HG02763 (cell line): Measurements from ENCODE around the gene AXL.
"Not testable (repeated sequence)": the region's sequence is repeated elsewhere in the genome, so short reads cannot be mapped to it uniquely, and the experiment has no call there.

Experiments used
- ATAC-seq: cut with Tn5 transposase; IDR thresholded peaks from one replicate; pipeline ENCODE4 v1.9.1; 2021; ENCODE audit warnings: mild to moderate bottlenecking, moderate library complexity; ENCODE audit not compliant: unreplicated experiment

Gene AXL

GRCh38 chr19:41269055-41269454 is 50.0 kb downstream of the AXL start:
- ATAC-seq, result no peak

GRCh38 chr19:41269571-41269970 is 50.5 kb downstream of the AXL start:
- no peak for ATAC-seq

GRCh38 chr19:41273076-41273475 is 54.1 kb downstream of the AXL start:
- ATAC-seq, result no peak

- no peak for ATAC-seq
Observed at GRCh38 chr19:41274802-41275201, 55.8 kb downstream of the AXL start.

GRCh38 chr19:41276231-41276630 is 57.2 kb downstream of the AXL start:
- no peak for ATAC-seq

GRCh38 chr19:41278478-41278877 is 59.5 kb downstream of the AXL start:
- ATAC-seq, result no peak

- no peak for ATAC-seq
Observed at GRCh38 chr19:41288673-41289530, 69.9 kb downstream of the AXL start.

- not testable (repeated sequence) for ATAC-seq
Observed at GRCh38 chr19:41289814-41290213, 70.8 kb downstream of the AXL start.

- ATAC-seq, result no peak
Observed at GRCh38 chr19:41294393-41294792, 75.4 kb downstream of the AXL start.

GRCh38 chr19:41295499-41295898 is 76.5 kb downstream of the AXL start:
- no peak for ATAC-seq

- ATAC-seq, result no peak
Observed at GRCh38 chr19:41296433-41296871, 77.4 kb downstream of the AXL start.

- peak; percentile 71 for ATAC-seq
Observed at GRCh38 chr19:41297628-41298347, 78.8 kb downstream of the AXL start.

GRCh38 chr19:41298348-41298964 is 79.4 kb downstream of the AXL start:
- ATAC-seq, result peak; percentile 22

GRCh38 chr19:41299046-41299754 is 80.2 kb downstream of the AXL start:
- no peak for ATAC-seq

- ATAC-seq, result no peak
Observed at GRCh38 chr19:41299755-41300089, 80.7 kb downstream of the AXL start.

GRCh38 chr19:41300555-41300954 is 81.5 kb downstream of the AXL start:
- ATAC-seq, result no peak

- ATAC-seq, result no peak
Observed at GRCh38 chr19:41302624-41303351, 83.8 kb downstream of the AXL start.

GRCh38 chr19:41303954-41304353 is 84.9 kb downstream of the AXL start:
- no peak for ATAC-seq

- no peak for ATAC-seq
Observed at GRCh38 chr19:41304706-41305483, 85.9 kb downstream of the AXL start.
